GM18868 (cell line): Measurements from ENCODE around the gene CACNA1C.
"Not testable (repeated sequence)": the region's sequence is repeated elsewhere in the genome, so short reads cannot be mapped to it uniquely, and the experiment has no call there.

Experiments
- ATAC-seq: cut with Tn5 transposase; IDR thresholded peaks from one replicate; pipeline ENCODE4 v1.9.1; 2021; ENCODE audit warnings: mild to moderate bottlenecking, moderate library complexity; ENCODE audit not compliant: unreplicated experiment

The CACNA1C gene

GRCh38 chr12:2248087-2248900, 195.5 kb downstream of the CACNA1C start:
- no peak for ATAC-seq

- ATAC-seq, result peak; percentile 87
Measured at GRCh38 chr12:2248901-2249381, 196.2 kb downstream of the CACNA1C start.

- no peak for ATAC-seq
Measured at GRCh38 chr12:2250797-2251196, 198.0 kb downstream of the CACNA1C start.

- no peak for ATAC-seq
Measured at GRCh38 chr12:2251526-2252209, 198.9 kb downstream of the CACNA1C start.

- no peak for ATAC-seq
Measured at GRCh38 chr12:2255311-2255710, 202.5 kb downstream of the CACNA1C start.

- ATAC-seq, result not testable (repeated sequence)
Measured at GRCh38 chr12:2255731-2256130, 202.9 kb downstream of the CACNA1C start.

- no peak for ATAC-seq
Measured at GRCh38 chr12:2256453-2256852, 203.7 kb downstream of the CACNA1C start.

- ATAC-seq, result no peak
Measured at GRCh38 chr12:2256915-2257314, 204.1 kb downstream of the CACNA1C start.

- no peak for ATAC-seq
Measured at GRCh38 chr12:2258025-2258424, 205.2 kb downstream of the CACNA1C start.

GRCh38 chr12:2259369-2259768, 206.6 kb downstream of the CACNA1C start:
- no peak for ATAC-seq

- ATAC-seq, result no peak
Measured at GRCh38 chr12:2260441-2260840, 207.7 kb downstream of the CACNA1C start.

GRCh38 chr12:2261708-2262107, 208.9 kb downstream of the CACNA1C start:
- no peak for ATAC-seq

- ATAC-seq, result no peak
Measured at GRCh38 chr12:2262449-2262848, 209.7 kb downstream of the CACNA1C start.

GRCh38 chr12:2263901-2264300, 211.1 kb downstream of the CACNA1C start:
- ATAC-seq, result no peak

GRCh38 chr12:2264651-2265232, 212.0 kb downstream of the CACNA1C start:
- no peak for ATAC-seq

GRCh38 chr12:2265461-2266167, 212.8 kb downstream of the CACNA1C start:
- no peak for ATAC-seq

GRCh38 chr12:2266666-2267620, 214.2 kb downstream of the CACNA1C start:
- no peak for ATAC-seq

- ATAC-seq, result no peak
Measured at GRCh38 chr12:2267703-2268470, 215.1 kb downstream of the CACNA1C start.
